ENCODE results near the gene NDE1. TPM values are rescaled to one million over a fixed set of nuclear protein-coding genes. Genes with fewer than 3 reads are reported as not detected.
"Not testable (repeated sequence)": the region's sequence is repeated elsewhere in the genome, so short reads cannot be mapped to it uniquely, and the experiment has no call there.

Gene NDE1, protein sequence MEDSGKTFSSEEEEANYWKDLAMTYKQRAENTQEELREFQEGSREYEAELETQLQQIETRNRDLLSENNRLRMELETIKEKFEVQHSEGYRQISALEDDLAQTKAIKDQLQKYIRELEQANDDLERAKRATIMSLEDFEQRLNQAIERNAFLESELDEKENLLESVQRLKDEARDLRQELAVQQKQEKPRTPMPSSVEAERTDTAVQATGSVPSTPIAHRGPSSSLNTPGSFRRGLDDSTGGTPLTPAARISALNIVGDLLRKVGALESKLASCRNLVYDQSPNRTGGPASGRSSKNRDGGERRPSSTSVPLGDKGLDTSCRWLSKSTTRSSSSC
- 6.5 and 10.7 TPM in 2 replicates for total RNA-seq
- polyA plus RNA-seq (2012) = 14.6 TPM

DNA sequence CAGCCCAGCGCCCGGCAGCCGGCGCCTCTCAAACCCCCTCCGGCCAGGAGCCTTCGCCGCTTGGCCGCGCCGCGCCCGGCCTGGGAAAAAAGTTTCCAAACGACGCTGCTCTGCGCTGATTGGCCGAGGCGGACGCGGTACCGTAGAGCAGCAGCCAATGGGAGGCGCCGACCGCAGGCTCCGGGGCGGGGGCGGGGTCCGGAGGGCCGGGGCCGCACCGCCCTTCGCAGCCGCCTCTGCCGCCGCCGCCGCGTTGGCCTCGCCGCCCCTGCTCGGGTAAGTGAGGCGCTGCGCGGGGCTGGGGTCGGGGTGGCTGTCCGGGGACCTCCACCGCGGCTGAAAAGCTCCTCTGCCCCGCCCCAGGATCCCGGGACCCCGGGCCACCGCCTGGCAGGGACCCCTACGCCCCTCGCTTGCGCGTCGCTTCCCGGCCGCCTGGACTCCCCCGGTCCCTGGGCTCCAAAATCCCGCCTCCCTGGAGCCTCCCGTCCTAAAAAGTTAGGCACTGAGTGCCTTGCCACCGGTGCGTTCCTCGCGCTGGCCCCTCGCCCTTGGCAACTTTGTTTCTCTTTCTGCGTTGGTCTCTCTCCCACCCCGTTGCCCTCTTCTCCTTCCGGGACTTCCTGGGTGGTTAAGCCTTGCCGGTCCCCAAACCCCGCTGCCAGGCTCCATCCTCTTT lies at the start of gene NDE1:
Gene NDE1, plus strand, starts transcription at position 227 of the 679 bp plus-strand sequence. CDS start 14,534 bp downstream, outside the sequence.
- DNase-seq (ENCODE audit: low read depth) = peak; percentile 92

DNA sequence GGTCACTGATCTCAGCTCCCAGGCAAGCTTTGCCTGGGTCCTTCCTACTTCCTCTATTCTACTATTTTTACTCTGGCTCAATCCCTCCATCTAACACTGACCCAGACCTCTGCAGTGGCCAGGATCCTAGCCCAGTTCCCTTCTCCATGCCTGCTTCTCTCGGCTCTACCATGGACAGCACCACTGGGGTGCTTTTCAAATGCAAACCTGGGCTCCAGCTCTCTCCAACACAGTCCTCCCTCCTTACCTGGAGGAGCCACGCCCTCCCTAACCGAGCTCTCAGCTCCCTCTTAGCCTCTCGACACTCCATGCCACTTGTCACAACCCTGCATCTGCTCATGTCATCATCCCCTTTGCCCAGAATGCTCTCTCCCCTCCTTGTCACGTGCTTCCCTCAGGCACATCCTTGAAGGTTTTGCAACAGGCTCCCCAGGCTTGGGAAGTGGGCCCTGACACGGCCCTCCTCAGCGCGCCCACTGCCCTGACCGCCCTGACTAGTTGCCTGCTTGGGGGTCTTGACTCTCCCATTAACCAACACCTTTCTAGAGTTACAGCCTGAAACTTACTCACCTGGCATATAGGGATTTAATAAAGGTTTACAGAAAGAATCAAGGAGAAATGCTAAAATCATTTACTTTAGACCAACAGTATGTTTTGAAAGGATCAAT lies 48.7 kb upstream of the NDE1 start:
- no peak for DNase-seq (ENCODE audit: low read depth)

DNA sequence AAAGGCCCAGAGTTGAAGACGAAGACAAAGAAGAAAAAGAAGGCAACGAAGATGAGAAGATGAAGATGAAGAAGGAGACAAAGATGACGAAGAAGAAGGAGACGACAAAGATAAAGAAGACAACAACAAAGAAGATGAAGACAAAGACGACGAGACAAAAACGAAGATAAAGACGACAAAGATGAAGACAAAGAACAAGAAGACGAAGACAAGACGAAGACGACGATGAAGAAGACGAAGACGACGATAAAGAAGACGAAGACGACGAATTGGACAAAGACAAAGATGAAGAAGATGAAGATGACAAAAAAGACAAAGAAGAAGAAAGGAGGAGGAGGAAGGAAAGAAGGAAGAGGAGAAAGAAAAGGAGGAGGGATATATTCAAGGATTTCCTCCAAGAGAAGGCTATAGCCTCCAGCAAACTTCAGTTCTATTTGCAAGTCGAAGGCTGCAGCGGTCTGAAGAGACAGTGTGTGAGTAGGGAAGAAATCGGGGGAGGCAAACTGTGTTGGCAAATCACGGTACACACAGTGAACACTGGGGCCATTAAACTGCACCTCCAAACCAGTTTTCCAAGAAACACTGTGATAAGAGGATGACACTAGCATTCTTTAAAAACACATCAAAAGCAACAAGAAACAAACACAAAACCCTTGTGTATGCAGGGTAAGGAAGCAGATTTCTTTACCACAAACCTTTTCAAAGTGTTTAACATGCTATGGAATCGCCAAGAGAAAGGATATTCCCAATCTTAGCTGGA lies 47.6 kb upstream of the NDE1 start:
- no peak for DNase-seq (ENCODE audit: low read depth)

DNA sequence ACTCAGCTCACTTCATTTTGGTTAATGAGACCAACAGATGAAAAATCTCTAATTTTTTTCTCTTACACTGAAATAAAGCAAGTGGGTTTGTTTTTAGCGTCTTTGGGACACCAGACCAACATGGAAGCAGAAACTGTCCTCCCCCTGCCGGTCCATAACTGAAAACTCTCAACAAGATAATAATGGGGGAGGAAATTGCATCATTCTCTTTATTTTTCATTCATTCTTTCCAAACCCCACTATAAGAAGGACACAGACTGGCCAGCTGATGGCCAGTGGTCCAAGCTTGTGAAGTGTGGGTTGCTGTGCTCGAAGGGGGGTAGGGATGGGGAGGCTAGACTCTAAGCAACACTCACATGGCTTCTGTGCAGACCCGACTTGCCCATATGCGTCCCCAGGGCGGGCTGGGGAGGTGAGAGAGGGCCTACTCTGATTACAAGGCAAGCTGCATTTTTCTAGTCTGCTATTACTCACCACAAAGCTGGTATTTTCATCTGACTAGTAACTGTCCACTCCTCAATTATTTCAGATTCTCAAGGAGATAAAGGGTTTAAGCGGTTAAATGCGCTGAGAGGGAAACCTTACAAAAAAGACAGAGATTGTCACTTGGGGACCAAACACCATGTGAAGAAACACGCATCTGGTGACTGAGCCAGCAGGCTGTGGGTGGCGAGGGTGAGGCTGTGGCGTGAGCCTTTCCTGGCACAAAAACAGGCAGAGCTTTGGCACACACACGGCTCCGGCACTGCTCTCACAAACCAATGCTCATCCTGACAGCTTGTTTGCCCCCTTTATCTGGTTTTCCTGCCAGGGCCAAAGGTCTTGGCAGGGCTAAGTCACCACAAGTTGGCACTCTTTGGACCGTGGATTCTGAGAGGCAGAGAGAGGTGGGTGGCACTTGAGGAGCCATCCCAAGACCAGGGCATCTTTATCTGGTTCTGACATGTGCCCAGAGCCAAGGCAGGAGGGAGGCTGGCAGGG lies 45.3 kb upstream of the NDE1 start:
- DNase-seq (ENCODE audit: low read depth) = no peak

DNA sequence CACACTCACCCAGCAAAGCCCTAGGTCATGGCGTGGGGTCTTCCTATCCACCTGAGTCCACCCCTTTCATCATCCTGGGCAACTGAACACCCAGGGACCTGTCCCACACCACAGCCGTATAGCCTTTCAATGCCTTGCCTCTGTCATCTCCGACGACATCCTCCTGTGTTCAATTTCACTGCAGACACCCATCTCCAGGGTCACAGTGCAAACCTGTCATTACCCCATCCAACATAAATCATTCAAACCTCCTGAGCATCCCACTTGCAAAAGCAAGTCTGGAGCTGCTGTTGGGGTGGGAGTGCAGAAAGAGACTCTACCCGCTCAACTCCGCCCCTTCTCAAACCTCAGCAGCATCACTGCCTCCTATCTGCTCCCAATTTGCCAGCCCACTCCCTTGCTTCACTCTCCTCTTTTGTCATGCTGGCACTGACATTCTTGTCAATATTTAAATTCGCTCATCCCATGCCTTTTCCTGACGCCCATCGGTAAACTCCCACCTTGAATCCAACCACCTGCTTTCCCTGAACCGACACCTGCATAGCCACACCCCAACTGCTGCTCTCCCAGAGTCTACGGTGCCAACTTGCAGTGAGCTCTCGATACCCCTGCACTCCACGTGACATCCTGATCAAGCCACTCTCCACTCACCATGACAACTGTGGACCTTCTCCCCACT lies 44.1 kb upstream of the NDE1 start:
- DNase-seq (ENCODE audit: low read depth) = no peak

DNA sequence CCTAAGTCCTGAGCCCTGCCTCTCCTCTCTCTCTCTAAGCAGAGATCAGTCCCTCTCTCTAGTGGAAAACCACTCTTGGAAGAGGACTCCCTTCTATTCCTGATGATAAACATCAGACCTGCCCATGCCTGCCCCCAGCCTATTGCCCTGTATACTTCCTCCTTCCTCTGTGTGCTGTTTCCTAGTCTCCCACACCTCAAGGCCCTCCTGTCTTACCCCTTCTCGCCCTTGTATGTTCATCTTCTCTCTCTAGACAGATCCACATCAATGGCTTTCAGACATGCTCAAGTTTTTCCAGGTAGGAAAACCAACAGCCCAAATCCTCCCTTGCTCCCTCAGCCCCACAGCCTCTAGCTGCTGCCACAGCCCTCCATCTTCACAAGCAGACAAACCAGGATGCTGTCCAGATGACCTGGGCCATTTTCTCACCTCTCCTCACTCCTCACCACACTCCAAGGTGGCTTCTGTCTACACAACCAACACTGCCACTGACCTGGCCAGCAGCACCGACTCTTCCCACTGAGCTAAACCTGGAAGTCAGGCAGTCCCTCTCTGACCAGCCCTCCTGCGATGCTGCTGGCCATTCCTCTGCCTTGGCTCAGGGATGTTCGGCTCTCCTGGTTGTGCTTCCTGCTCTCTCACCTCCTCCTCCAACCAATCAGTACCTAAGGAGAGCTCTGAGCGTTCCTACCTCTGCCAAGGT lies 43.4 kb upstream of the NDE1 start:
- DNase-seq (ENCODE audit: low read depth) = no peak

DNA sequence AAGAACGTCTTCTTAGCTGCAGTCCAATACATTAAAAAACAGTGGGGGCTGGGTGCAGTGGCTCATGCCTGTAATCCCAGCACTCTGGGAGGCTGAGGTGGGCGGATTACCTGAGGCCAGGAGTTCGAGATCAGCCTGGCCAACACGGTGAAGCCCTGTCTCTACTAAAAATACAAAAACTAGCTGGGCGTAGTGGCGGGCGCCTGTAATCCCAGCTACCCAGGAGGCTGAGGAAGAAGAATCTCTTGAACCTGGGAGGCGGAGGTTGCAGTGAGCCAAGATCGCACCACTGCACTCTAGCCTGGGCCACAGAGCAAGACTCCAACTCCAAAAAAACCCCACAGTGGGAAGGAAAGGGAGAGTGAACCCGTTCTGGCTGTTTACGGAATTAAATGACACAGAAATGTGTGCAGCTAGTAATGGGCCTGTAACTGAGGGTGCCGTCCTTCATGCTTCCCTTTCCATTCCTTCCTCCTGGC lies 42.8 kb upstream of the NDE1 start:
- DNase-seq (ENCODE audit: low read depth) = not testable (repeated sequence)

DNA sequence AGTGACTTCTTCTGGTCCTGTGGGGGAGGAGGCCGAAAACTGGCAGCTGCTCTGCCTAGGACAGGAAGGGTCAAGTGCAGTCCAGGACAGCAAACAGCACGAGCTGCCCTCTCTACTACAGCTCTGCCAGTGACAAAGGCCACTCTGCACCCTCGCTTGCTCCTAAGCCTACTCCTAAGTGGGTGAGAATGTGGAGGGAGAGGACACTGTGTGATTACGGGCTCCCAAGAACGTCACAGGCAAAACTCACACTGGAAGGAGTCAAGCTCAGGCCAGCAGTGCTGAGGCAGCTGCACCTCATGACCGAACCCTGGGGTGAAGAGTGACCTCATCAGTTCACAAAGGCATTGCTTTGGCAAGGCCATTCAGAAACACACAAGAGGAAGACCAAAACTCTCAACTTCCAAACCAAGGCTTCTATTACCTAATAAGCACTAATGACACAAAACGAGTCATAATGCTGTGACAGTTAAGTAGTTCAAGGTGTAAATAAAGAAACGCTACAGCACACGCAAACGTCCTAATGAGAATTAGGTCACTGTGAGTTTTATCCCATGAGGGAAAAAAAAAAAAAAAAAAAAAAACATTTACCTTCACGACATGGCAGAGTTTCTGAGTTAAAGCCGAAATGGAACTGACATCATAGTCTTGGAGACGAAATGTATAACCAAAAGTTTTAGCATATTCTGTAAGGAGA lies 42.2 kb upstream of the NDE1 start:
- peak; percentile 47 for DNase-seq (ENCODE audit: low read depth)

DNA sequence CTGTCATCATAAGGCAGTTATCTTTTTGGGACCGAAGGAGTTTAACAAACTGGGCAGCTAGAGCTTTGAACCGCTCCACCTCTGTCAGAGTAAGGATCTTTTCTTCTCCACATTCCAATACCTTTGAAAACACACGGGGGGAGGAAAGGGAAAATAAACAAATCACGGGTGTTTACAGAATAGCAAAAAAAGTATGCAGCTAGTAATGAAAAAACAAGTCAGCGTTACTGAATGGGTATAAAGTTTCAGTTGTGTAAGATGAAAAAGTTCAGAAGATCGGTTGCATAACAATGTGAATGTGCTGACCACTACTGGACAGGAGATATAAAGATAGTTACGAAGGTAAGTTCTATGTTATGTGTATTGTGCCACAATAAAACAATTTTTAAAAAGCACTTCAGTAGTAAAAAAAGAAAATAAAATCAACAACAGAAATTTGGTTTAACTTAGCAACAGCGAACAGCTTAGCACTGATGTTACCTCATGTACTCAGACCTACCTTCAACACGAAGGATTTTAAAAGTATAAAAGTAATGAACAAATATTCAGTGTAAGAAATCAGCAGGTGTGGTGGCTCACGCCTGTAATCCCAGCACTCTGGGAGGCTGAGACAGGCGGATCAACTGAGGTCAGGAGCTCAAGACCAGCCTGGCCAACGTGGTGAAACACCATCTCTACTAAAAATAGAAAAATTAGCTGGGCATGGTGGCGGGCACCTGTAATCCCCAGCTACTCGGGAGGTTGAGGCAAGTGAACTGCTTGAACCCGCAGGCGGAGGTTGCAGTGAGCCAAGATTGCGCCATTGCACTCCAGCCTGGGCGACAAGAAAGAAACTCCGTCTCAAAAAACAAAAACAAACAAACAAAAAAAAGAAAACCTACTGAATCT lies 41.4 kb upstream of the NDE1 start:
- no peak for DNase-seq (ENCODE audit: low read depth)

DNA sequence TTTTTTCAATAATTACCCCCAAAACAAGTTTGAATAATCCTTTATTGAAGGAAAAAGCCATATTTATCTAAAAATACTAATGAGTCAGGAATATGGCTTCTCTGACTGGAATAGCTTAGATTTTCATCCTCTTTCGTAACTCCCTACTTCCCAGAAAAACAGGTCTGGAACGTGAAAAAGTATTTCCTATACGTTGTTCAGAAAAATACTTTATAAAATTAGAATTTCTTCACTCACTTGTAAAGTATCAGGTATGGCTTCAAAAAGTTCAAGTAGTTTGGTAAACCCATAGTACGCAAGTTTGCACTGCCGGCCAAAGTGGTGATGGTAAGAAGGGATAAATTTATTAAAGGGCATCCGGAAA lies 40.8 kb upstream of the NDE1 start:
- no peak for DNase-seq (ENCODE audit: low read depth)

DNA sequence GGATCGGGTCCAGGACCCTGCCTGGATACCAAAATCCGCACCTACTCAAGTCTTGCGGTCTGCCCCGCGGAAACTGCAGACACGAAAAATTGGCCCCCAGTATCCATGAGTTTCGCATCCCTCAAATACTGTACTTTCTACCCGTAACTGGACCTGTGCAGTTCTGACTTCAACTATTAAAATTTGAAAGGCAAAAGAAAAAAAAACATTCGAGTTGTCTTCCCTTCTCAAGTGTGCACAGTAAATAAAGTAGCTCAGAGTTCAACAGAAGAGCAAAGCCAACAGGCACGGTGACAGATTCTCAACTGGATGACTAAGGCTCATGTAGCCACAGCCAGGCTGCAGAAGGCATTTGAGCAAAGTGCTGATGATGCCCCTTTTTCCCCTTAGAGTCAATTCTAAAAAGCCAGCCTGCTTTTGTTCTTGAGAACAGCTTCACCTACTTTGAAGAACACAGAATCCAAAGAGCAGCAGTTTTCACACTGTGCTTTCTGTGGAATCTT lies 39.6 kb upstream of the NDE1 start:
- peak; percentile 43 for DNase-seq (ENCODE audit: low read depth)

DNA sequence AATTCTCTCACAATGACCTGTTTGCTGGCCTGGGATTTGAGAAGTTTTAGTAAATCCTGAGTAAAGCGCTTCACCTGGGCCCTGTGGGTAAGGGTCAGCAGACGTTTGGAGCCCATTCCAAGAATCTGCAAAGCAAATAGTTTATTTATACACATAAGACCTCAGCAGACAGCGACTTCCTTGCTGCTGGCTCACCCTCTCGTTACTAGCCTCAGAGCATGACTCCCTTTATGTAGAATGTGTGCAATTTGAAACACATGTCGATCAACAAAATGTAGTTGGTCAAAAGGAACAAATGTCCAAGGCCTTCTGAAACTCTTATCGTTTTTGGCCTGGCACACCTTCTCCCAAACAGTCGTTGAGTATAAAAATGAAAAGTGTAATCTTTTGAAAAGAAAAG lies 38.4 kb upstream of the NDE1 start:
- peak; percentile 11 for DNase-seq (ENCODE audit: low read depth)

DNA sequence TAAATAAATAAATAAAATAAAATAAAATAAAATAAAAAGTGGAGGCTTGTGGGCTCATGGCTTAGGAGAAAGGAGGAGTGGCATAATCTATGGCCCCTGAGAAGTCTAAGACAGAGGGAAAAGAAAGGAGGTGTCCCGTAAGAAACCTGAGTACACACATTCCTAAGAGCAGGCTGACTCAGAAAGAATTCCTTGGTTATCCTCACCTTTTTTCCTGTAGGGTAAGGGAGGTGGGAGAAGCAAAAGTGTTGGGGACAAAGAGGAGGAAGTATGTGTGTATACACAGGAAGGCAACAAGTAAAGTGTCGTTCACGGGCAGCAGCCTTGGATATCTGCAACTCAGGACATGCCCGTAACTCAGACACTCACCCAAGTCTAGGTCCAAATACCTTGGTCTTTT lies 36.4 kb upstream of the NDE1 start:
- DNase-seq (ENCODE audit: low read depth) = no peak

DNA sequence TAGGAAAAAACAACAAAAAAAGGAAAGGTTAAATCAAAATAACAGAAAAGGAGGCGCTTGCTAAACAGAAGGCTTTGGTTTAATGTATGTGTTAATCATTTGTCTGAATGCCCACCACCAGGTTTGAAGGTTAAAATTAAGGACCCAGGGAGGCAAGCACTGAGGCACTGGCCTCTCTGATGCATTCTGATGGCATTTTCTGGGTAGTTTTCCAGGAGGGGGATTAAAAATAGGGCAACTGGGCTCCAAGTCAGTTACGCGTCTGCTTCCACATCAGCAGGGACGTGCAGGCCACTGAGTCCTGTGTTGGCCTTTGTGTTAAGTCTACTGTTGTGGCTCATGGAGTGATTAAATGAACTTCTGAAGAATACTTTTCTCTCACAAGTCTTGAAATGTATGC lies 34.0 kb upstream of the NDE1 start:
- DNase-seq (ENCODE audit: low read depth) = no peak

DNA sequence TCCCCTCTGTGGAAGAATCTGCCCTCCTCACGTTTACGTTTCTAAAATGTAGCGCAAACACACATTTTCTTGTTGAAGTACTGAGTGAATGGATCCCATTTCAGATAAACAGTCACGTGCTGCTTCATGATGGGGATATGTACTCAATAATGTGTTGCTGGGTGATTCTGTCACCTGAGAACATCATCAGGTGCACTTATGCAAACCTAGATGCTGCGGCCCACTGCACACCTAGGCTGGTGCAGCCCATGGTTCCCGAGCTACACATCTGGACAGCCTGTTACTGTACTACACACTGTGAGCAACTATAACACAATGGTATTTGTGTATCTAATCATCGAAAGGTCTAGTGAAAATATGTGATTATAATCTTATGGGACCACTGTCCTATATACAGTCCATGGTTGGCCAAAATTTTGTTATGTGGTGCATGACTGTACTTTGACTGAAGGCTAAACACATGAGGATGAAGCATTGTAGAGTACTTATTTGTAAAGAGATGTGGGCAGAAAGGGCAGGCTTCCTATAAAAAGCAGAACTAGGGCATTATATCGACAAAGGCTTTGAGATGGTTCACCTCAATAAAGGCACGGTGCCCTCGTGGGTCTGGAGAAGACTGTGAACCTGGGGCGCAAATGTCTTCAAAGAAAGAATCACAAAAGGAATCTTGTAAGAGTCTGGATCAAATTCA lies 33.4 kb upstream of the NDE1 start:
- DNase-seq (ENCODE audit: low read depth) = no peak

DNA sequence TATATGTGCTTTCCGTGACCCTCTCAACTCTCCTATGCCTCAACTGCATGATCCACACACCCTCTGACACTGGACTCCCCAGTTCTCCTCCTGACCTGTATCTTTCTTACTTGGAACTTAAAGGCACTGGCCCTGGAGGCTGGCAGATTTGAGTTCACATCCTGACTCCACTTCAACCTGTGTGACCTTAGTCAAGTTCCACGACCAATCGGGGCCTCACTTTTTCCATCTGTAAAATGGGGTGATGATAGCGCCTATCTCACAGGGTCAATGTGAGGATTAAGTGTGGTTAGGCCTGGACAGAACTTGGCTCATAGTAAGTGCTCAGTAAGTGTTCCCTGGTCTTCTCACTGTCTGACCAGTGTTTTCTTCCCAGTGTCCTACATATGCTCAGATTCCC lies 32.1 kb upstream of the NDE1 start:
- no peak for DNase-seq (ENCODE audit: low read depth)

DNA sequence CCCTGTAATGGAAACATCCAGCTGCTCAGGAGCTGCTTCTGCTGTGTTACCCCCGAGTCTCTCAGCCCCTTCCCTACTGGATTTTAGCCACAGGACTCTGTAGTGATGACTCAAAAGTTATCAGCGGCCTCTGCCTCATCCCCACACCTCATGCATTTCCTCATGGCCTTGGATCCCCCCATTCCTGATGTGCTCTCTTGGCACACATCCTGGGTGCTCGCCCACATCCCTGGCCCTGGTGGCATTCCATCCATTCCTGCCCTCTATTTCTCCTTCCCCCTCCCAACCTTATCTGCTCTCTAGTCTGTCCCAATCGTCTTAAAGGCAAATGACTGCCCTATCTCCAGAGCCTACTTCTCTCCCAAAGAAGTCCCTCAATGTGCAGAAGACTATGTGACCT lies 31.7 kb upstream of the NDE1 start:
- peak; percentile 39 for DNase-seq (ENCODE audit: low read depth)
